WERI-Rb-1 (cell line): ENCODE measurements around the gene GBP7.

ENCODE experiments used
- DNase-seq: peaks from one replicate; pipeline ENCODE4 v3.0.0-alpha.2; 2020
- H3K27ac ChIP-seq: fragments of 250-450 bp; sonication (Bioruptor Pico); 2 replicates; pipeline ENCODE4 v1.5.1; 2020; ENCODE audit warnings: mild to moderate bottlenecking, moderate library complexity
- H3K27me3 ChIP-seq: fragments of 250-450 bp; sonication (Bioruptor Pico); 2 replicates; pipeline ENCODE4 v1.5.1; 2021; ENCODE audit warnings: mild to moderate bottlenecking, low read depth, moderate library complexity; ENCODE audit not compliant: insufficient read depth, severe bottlenecking
- H3K36me3 ChIP-seq: fragments of 250-450 bp; sonication (Bioruptor Pico); 2 replicates; pipeline ENCODE4 v1.5.1; 2020; ENCODE audit warnings: mild to moderate bottlenecking, moderate library complexity
- H3K4me3 ChIP-seq: 2 replicates; pipeline ENCODE4 v1.5.1; 2011; ENCODE audit warnings: low read depth, mild to moderate bottlenecking, control low read depth, low read length
- H3K9me3 ChIP-seq: fragments of 250-450 bp; sonication (Bioruptor Pico); 2 replicates; pipeline ENCODE4 v1.5.1; 2021; ENCODE audit warnings: mild to moderate bottlenecking, moderate library complexity; ENCODE audit not compliant: severe bottlenecking
- TF ChIP-seq, protein P1 (sequence below): IDR thresholded peaks from 2 replicates; pipeline ENCODE4 v1.5.1; 2011; ENCODE audit warnings: low read depth, mild to moderate bottlenecking, control low read depth, inconsistent platforms, low read length

GBP7 gene

DNA sequence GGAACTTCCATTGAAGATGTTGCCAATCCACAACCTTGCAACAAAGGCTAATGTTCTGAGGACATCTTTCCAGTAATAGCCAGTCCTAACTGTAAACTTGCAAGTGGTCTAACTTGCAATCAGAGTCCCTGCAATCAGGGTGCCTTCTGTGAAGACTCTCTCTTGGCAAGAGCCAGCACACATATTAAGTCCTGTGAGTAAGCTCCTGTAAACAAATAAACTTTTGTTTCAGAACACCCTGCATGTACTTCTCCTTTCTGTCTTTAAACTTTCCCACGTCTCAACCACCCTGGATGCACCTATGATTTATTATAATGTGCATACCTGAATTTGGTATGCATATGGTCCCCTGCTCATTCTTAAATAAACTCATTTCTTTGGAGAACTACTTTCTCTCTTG lies 9.1 kb downstream of the GBP7 start:
- Histone ChIP-seq H3K36me3 (no peaks in the 10 kb centered on the region), H3K4me3 (no peak overlapping the region), H3K27ac (no peak overlapping the region), H3K9me3 (no peaks in the 10 kb centered on the region), H3K27me3 (peaks cover 3% of the 10 kb centered on the region)
- no peak for DNase-seq
- TF ChIP-seq, protein P1, sequence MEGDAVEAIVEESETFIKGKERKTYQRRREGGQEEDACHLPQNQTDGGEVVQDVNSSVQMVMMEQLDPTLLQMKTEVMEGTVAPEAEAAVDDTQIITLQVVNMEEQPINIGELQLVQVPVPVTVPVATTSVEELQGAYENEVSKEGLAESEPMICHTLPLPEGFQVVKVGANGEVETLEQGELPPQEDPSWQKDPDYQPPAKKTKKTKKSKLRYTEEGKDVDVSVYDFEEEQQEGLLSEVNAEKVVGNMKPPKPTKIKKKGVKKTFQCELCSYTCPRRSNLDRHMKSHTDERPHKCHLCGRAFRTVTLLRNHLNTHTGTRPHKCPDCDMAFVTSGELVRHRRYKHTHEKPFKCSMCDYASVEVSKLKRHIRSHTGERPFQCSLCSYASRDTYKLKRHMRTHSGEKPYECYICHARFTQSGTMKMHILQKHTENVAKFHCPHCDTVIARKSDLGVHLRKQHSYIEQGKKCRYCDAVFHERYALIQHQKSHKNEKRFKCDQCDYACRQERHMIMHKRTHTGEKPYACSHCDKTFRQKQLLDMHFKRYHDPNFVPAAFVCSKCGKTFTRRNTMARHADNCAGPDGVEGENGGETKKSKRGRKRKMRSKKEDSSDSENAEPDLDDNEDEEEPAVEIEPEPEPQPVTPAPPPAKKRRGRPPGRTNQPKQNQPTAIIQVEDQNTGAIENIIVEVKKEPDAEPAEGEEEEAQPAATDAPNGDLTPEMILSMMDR, result no peak

DNA sequence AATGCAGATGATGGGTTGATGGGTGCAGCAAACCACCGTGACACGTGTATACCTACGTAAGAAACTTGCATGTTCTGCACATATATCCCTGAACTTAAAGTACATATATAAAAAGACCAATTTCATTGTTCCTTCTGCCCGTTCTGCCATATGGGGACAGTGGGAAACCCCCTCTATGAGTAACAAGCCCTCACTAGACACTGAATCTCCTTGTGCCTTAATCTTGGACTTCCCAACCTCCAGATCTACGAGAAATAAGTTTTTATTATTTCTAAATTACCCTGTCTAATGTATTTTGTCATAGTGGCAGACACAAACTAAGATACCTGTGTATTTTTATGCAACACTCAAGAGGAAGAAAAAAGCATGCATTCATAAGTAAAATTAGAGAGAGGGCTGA lies 10.0 kb downstream of the GBP7 start:
- H3K4me3 ChIP-seq, result no peak overlapping the region
- H3K36me3 ChIP-seq, result no peaks in the 10 kb centered on the region
- no peaks in the 10 kb centered on the region for H3K9me3 ChIP-seq
- TF ChIP-seq, protein P1, result no peak
- DNase-seq, result no peak
- no peak overlapping the region for H3K27ac ChIP-seq
- peaks cover 3% of the 10 kb centered on the region for H3K27me3 ChIP-seq

- peaks cover 3% of the 10 kb centered on the region for H3K27me3 ChIP-seq
- no peaks in the 10 kb centered on the region for H3K36me3 ChIP-seq
- TF ChIP-seq, protein P1, result no peak
- no peak overlapping the region for H3K27ac ChIP-seq
- no peak overlapping the region for H3K4me3 ChIP-seq
- no peak for DNase-seq
- H3K9me3 ChIP-seq, result no peaks in the 10 kb centered on the region
Observed at GRCh38 chr1:89151047-89151446, 24.8 kb downstream of the GBP7 start.

DNA sequence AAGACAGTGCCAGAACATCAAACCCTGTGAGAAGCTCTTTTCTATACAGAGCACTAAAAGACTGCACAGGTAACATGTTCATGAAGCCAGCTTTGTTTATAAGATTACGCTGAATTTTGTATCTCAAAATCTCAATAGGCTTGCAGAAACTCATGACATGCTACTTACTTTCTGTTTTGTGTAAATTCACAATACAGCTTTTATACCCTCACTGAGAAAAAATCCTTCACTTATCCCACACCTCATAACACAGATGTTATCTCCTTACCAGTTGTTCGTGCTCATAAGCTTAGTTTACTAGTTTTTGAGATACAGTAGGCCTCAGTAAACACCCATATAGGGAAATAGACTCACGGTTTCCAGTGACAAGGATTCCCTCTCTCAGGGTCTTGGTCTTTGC lies 25.8 kb downstream of the GBP7 start:
- DNase-seq, result no peak
- TF ChIP-seq, protein P1, result no peak
- H3K27ac ChIP-seq, result no peak overlapping the region
- no peak overlapping the region for H3K4me3 ChIP-seq
- no peaks in the 10 kb centered on the region for H3K36me3 ChIP-seq
- peaks cover 5% of the 10 kb centered on the region for H3K27me3 ChIP-seq
- no peaks in the 10 kb centered on the region for H3K9me3 ChIP-seq

GRCh38 chr1:89149229-89149628 lies 26.6 kb downstream of the GBP7 start:
- DNase-seq, result peak; percentile 31
- no peak overlapping the region for H3K4me3 ChIP-seq
- H3K36me3 ChIP-seq, result no peaks in the 10 kb centered on the region
- H3K27ac ChIP-seq, result no peak overlapping the region
- TF ChIP-seq, protein P1, result peak; percentile 40; the same call in 1 of the 2 replicates
- H3K9me3 ChIP-seq, result no peaks in the 10 kb centered on the region
- peaks cover 5% of the 10 kb centered on the region for H3K27me3 ChIP-seq
